HEK293 (cell line): ENCODE results near the gene SLC11A2.

ENCODE experiments used
- AEBP2 ChIP-seq: fragments of 450-650 bp; formaldehyde crosslinking; IDR thresholded peaks from 2 replicates; pipeline ENCODE4 v1.5.1; 2016; ENCODE audit warnings: missing biosample characterization, missing genetic modification characterization, borderline replicate concordance
- GLI2 ChIP-seq: fragments of 450-650 bp; formaldehyde crosslinking; IDR thresholded peaks from 2 replicates; pipeline ENCODE4; 2017; ENCODE audit warnings: missing biosample characterization, missing genetic modification characterization, low read depth, borderline replicate concordance
- KLF10 ChIP-seq: fragments of 450-650 bp; IDR thresholded peaks from 2 replicates; pipeline ENCODE4 v1.5.1; 2018; ENCODE audit warnings: missing biosample characterization, mild to moderate bottlenecking, missing genetic modification characterization
- MYNN ChIP-seq: fragments of 450-650 bp; formaldehyde crosslinking; IDR thresholded peaks from 2 replicates; pipeline ENCODE4 v1.5.1; 2016; ENCODE audit warnings: missing biosample characterization, missing genetic modification characterization, borderline replicate concordance
- PBX3 ChIP-seq: sonication (generic); formaldehyde crosslinking; IDR thresholded peaks from 2 replicates; pipeline ENCODE4 v1.8.1; 2022; ENCODE audit warnings: mild to moderate bottlenecking, moderate library complexity, missing genetic modification reagents
- PRDM2 ChIP-seq: fragments of 450-650 bp; formaldehyde crosslinking; IDR thresholded peaks from 2 replicates; pipeline ENCODE4 v1.5.1; 2016; ENCODE audit warnings: missing biosample characterization, missing genetic modification characterization, borderline replicate concordance
- RBAK ChIP-seq: fragments of 450-650 bp; formaldehyde crosslinking; IDR thresholded peaks from 2 replicates; pipeline ENCODE4 v1.5.1; 2016; ENCODE audit warnings: missing biosample characterization, missing genetic modification characterization
- YY1 ChIP-seq: fragments of 450-650 bp; formaldehyde crosslinking; IDR thresholded peaks from 2 replicates; pipeline ENCODE4 v1.5.1; 2018; ENCODE audit warnings: missing biosample characterization, missing genetic modification characterization
- ZBTB48 ChIP-seq: fragments of 450-650 bp; formaldehyde crosslinking; IDR thresholded peaks from 2 replicates; pipeline ENCODE4 v1.5.1; 2016; ENCODE audit warnings: missing biosample characterization, missing genetic modification characterization
- ZBTB49 ChIP-seq: fragments of 450-650 bp; formaldehyde crosslinking; IDR thresholded peaks from 2 replicates; pipeline ENCODE4 v1.5.1; 2016; ENCODE audit warnings: missing biosample characterization, missing genetic modification characterization, low read depth
- ZBTB7A ChIP-seq: fragments of 450-650 bp; formaldehyde crosslinking; IDR thresholded peaks from 2 replicates; pipeline ENCODE4 v1.5.1; 2016; ENCODE audit warnings: low read depth, missing biosample characterization, missing genetic modification characterization
- ZFP37 ChIP-seq: fragments of 450-650 bp; formaldehyde crosslinking; IDR thresholded peaks from 2 replicates; pipeline ENCODE4 v1.5.1; 2016; ENCODE audit warnings: missing biosample characterization, missing genetic modification characterization
- ZNF121 ChIP-seq: fragments of 450-650 bp; formaldehyde crosslinking; IDR thresholded peaks from 2 replicates; pipeline ENCODE4 v1.5.1; 2016; ENCODE audit warnings: missing biosample characterization, missing genetic modification characterization
- ZNF157 ChIP-seq: fragments of 450-650 bp; formaldehyde crosslinking; IDR thresholded peaks from 2 replicates; pipeline ENCODE4 v1.5.1; 2016; ENCODE audit warnings: missing biosample characterization, missing genetic modification characterization
- ZNF221 ChIP-seq: fragments of 450-650 bp; formaldehyde crosslinking; IDR thresholded peaks from 2 replicates; pipeline ENCODE4 v1.5.1; 2017; ENCODE audit warnings: missing biosample characterization, missing genetic modification characterization, borderline replicate concordance
- ZNF26 ChIP-seq: fragments of 450-650 bp; formaldehyde crosslinking; IDR thresholded peaks from 2 replicates; pipeline ENCODE4 v1.5.1; 2016; ENCODE audit warnings: missing biosample characterization, missing genetic modification characterization
- ZNF513 ChIP-seq: fragments of 450-650 bp; IDR thresholded peaks from 2 replicates; pipeline ENCODE4 v1.5.1; 2018; ENCODE audit warnings: missing biosample characterization, missing genetic modification characterization
- ZNF580 ChIP-seq: fragments of 450-650 bp; formaldehyde crosslinking; IDR thresholded peaks from 2 replicates; pipeline ENCODE4 v1.5.1; 2016; ENCODE audit warnings: missing biosample characterization, missing genetic modification characterization
- ZNF596 ChIP-seq: fragments of 450-650 bp; IDR thresholded peaks from 2 replicates; pipeline ENCODE4 v1.5.0; 2018; ENCODE audit warnings: missing biosample characterization, mild to moderate bottlenecking, missing genetic modification characterization, moderate library complexity
- ZNF624 ChIP-seq: fragments of 450-650 bp; formaldehyde crosslinking; IDR thresholded peaks from 2 replicates; pipeline ENCODE4 v1.5.1; 2017; ENCODE audit warnings: missing biosample characterization, missing genetic modification characterization
- ZNF654 ChIP-seq: fragments of 450-650 bp; formaldehyde crosslinking; IDR thresholded peaks from 2 replicates; pipeline ENCODE4 v1.5.1; 2016; ENCODE audit warnings: low read depth, missing biosample characterization, missing genetic modification characterization
- ZNF776 ChIP-seq: fragments of 450-650 bp; formaldehyde crosslinking; IDR thresholded peaks from 2 replicates; pipeline ENCODE4 v1.5.0; 2017; ENCODE audit warnings: missing biosample characterization, missing genetic modification characterization, borderline replicate concordance

Gene SLC11A2

GRCh38 chr12:51025836-51026638 is at the start of gene SLC11A2 (continued):
- peak; percentile 77; the same call in 1 of the 2 replicates for TF ChIP-seq ZNF121 (tag by site-specific recombination)
- TF ChIP-seq ZNF654 (tag by site-specific recombination): no peak
- TF ChIP-seq GLI2 (tag by site-specific recombination): no peak
- TF ChIP-seq AEBP2 (tag by site-specific recombination): peak; percentile 61; the same call in 1 of the 2 replicates
- no peak for TF ChIP-seq PBX3 (CRISPR knock-in tag)
- no peak for TF ChIP-seq ZNF221 (tag by site-specific recombination)
- TF ChIP-seq ZBTB7A (tag by site-specific recombination): peak; percentile 94
- TF ChIP-seq ZNF513 (tag by site-specific recombination): no peak
- no peak for TF ChIP-seq ZNF26
- TF ChIP-seq ZNF157 (tag by site-specific recombination): no peak
- 0 out of 2 replicates have a peak, but pooled peaks have one; percentile 67 for TF ChIP-seq PRDM2
- TF ChIP-seq MYNN (tag by site-specific recombination): peak; percentile 71
- TF ChIP-seq ZBTB48 (tag by site-specific recombination): peak; percentile 97
- TF ChIP-seq ZNF580 (tag by site-specific recombination): peak; percentile 61
- peak; percentile 94 for TF ChIP-seq YY1 (tag by site-specific recombination)
- no peak for TF ChIP-seq ZNF596 (tag by site-specific recombination)
- TF ChIP-seq KLF10 (tag by site-specific recombination): no peak; the same call in 1 of the 2 replicates
- no peak for TF ChIP-seq RBAK (tag by site-specific recombination)
- 0 out of 2 replicates have a peak, but pooled peaks have one; percentile 62 for TF ChIP-seq ZNF624 (tag by site-specific recombination)
- no peak for TF ChIP-seq ZNF776 (tag by site-specific recombination)
- TF ChIP-seq ZFP37 (tag by site-specific recombination): no peak; the same call in none of the 2 replicates
- no peak for TF ChIP-seq ZBTB49 (tag by site-specific recombination)
